HepG2 (cell line): ENCODE results near the gene CARHSP1. TPM values are rescaled to one million over a fixed set of nuclear protein-coding genes. Genes with fewer than 3 reads are reported as not detected.

Source experiments
- ARNT2 ChIP-seq: sonication (generic); formaldehyde crosslinking; IDR thresholded peaks from 2 replicates; pipeline ENCODE4 v1.8.0; 2022; ENCODE audit warnings: mild to moderate bottlenecking, low read depth, missing genetic modification reagents, moderate library complexity
- ETV5 ChIP-seq: IDR thresholded peaks from 2 replicates; pipeline ENCODE4 v1.6.1; 2018; ENCODE audit warnings: missing biosample characterization, missing genetic modification reagents, inconsistent platforms, borderline replicate concordance
- ETV6 ChIP-seq: sonication (generic); formaldehyde crosslinking; conservative IDR thresholded peaks from 2 replicates; pipeline ENCODE4 v1.4.0; 2020; ENCODE audit warnings: missing genetic modification reagents
- FLYWCH1 ChIP-seq: sonication (generic); formaldehyde crosslinking; IDR thresholded peaks from 2 replicates; pipeline ENCODE4 v1.8.1; 2023; ENCODE audit warnings: mild to moderate bottlenecking, missing genetic modification reagents
- FOXJ3 ChIP-seq: sonication (generic); formaldehyde crosslinking; IDR thresholded peaks from 2 replicates; pipeline ENCODE4 v1.4.0; 2020; ENCODE audit warnings: missing genetic modification reagents, mild to moderate bottlenecking, borderline replicate concordance
- HIVEP1 ChIP-seq: sonication (generic); formaldehyde crosslinking; IDR thresholded peaks from 2 replicates; pipeline ENCODE4 v1.4.0; 2020; ENCODE audit warnings: mild to moderate bottlenecking, missing genetic modification reagents
- IKZF5 ChIP-seq: IDR thresholded peaks from 2 replicates; pipeline ENCODE4 v1.6.1; 2018; ENCODE audit warnings: missing genetic modification reagents, mild to moderate bottlenecking, missing compliant biosample characterization
- MLLT10 ChIP-seq: sonication (generic); formaldehyde crosslinking; IDR thresholded peaks from 2 replicates; pipeline ENCODE4 v1.4.0; 2020; ENCODE audit warnings: missing genetic modification reagents
- ONECUT2 ChIP-seq: sonication (generic); formaldehyde crosslinking; IDR thresholded peaks from 2 replicates; pipeline ENCODE4 v1.4.0; 2020; ENCODE audit warnings: missing genetic modification reagents
- REPIN1 ChIP-seq: sonication (generic); formaldehyde crosslinking; IDR thresholded peaks from 2 replicates; pipeline ENCODE4 v1.8.0; 2022; ENCODE audit warnings: missing genetic modification reagents, low read depth, mild to moderate bottlenecking, borderline replicate concordance
- TIGD3 ChIP-seq: sonication (generic); formaldehyde crosslinking; IDR thresholded peaks from 2 replicates; pipeline ENCODE4 v1.5.1; 2020; ENCODE audit warnings: mild to moderate bottlenecking, missing genetic modification reagents, borderline replicate concordance
- U2AF1 ChIP-seq: fragments of 200-400 bp; formaldehyde crosslinking; optimal IDR thresholded peaks from 2 replicates; pipeline ENCODE3; 2017; ENCODE audit warnings: mild to moderate bottlenecking, low read depth, low read length
- ZBTB42 ChIP-seq: sonication (generic); formaldehyde crosslinking; IDR thresholded peaks from 2 replicates; pipeline ENCODE4 v1.5.0; 2020; ENCODE audit warnings: mild to moderate bottlenecking, missing genetic modification reagents
- ZBTB7B ChIP-seq: sonication (generic); formaldehyde crosslinking; IDR thresholded peaks from 2 replicates; pipeline ENCODE4 v1.4.0; 2020; ENCODE audit warnings: missing genetic modification reagents
- ZFP36 ChIP-seq: fragments of 150-350 bp; IDR thresholded peaks from 2 replicates; pipeline ENCODE4 v1.6.1; 2018; ENCODE audit warnings: borderline replicate concordance, low read length, low read depth; ENCODE audit not compliant: partially characterized antibody
- ZGPAT ChIP-seq: IDR thresholded peaks from 2 replicates; pipeline ENCODE4 v1.6.1; 2016; ENCODE audit warnings: mild to moderate bottlenecking
- ZMYM2 ChIP-seq: sonication (generic); formaldehyde crosslinking; IDR thresholded peaks from 2 replicates; pipeline ENCODE4 v1.8.0; 2022; ENCODE audit warnings: mild to moderate bottlenecking, missing genetic modification reagents
- ZNF136 ChIP-seq: sonication (generic); formaldehyde crosslinking; IDR thresholded peaks from 2 replicates; pipeline ENCODE4 v1.8.1; 2022; ENCODE audit warnings: low read depth, mild to moderate bottlenecking, moderate library complexity, missing genetic modification reagents
- ZNF326 ChIP-seq: sonication (generic); formaldehyde crosslinking; IDR thresholded peaks from 2 replicates; pipeline ENCODE4 v1.4.0; 2020; ENCODE audit warnings: missing genetic modification reagents, borderline replicate concordance
- ZNF431 ChIP-seq: sonication (generic); formaldehyde crosslinking; IDR thresholded peaks from 2 replicates; pipeline ENCODE4 v1.9.0; 2022; ENCODE audit warnings: missing genetic modification reagents, low read depth, mild to moderate bottlenecking, borderline replicate concordance
- ZSCAN21 ChIP-seq: sonication (generic); formaldehyde crosslinking; IDR thresholded peaks from 2 replicates; pipeline ENCODE4 v1.8.0; 2022; ENCODE audit warnings: mild to moderate bottlenecking, missing genetic modification reagents, moderate library complexity, borderline replicate concordance
- ZSCAN29 ChIP-seq: sonication (generic); formaldehyde crosslinking; conservative IDR thresholded peaks from 2 replicates; pipeline ENCODE4 v1.4.0; 2020; ENCODE audit warnings: mild to moderate bottlenecking, missing genetic modification reagents
- polyA plus RNA-seq, 8 experiments: library from polyadenylated mRNA; depleted of rRNA in 3 of 8; stranded (reverse) in 7 of 8; unstranded in 1 of 8; fragments of >200 nt; fragmentation: Illumina TruSeq in 4 of 8; extraction: Trizol in 4 of 8; gene quantifications; 2 replicates each; pipeline versions ENCODE4 v1.2.1 to v1.2.3, GENCODE V29; 2011 to 2016; ENCODE audit warnings: low read depth in 4 of 8, missing spikeins in 1 of 8, mixed read lengths in 1 of 8; ENCODE audit not compliant: insufficient read depth in 1 of 8
- total RNA-seq, 5 experiments: library from RNA; depleted of rRNA; stranded (reverse); fragments of >200 nt; fragmentation: Illumina TruSeq; extraction: Trizol; gene quantifications; 2 replicates each; pipeline ENCODE4 v1.2.3, GENCODE V29; 2016; ENCODE audit warnings: low read depth in 1 of 5
- TF ChIP-seq, protein P1 (sequence below): sonication (generic); formaldehyde crosslinking; IDR thresholded peaks from 2 replicates; pipeline ENCODE4 v1.4.0; 2020; ENCODE audit warnings: missing genetic modification reagents

CARHSP1 gene
- total and polyA plus RNA-seq, 2 of the 13 experiments (the other 11 are each of a cell fraction or from before 2014, with no cell fraction given) = 173 to 345 TPM

DNA sequence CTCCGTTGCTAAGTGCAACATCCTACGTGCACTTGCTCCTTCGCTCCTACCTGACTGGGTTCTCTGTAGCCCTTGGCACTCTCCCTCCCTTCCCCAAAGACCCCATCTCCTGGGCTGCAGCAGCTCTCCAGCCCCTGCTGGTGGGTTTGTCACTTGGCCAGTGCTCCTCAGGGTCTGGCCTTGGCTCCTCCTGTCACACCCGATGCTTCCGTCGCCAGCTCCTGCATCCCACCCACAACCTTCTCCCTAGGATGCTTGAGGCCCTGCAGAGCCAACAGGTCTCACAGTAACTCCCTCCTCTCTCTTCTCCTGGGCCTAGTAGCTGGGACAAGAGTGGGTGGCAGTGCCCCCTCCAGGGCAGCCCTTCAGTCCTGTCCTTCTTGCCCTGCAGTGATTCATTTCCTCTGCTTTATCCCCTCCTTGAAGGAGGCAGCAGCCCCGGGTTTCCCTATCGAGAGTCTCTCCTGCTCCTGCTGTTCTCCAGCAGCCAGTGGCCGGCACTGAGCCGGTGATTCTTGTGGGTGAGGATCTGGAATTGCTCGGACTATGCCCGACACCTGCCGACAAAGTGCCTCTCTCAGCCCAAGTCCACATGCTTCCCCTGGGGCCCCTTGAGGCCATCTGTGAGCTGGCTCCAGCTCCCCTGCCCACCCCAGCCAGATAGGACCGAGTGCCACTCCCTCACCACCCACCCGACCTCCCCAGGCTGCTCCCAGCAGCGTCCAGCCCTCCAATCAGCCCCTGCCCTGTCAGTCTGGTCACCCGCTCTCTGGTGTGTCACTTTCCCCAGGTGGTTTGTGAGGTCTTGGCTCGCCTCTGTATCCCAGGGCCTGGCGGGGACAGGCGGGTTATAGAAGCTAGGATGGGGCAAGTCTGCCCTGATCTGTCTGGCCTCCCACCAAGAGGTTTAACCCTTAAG is 17.1 kb upstream of the CARHSP1 start (continued):
- peak; percentile 55; the same call in 1 of the 2 replicates for TF ChIP-seq ZSCAN21 (CRISPR knock-in tag)
- 0 out of 2 replicates have a peak, but pooled peaks have one; percentile 14 for TF ChIP-seq ARNT2
- 0 out of 2 replicates have a peak, but pooled peaks have one; percentile 27 for TF ChIP-seq ETV6
- 0 out of 2 replicates have a peak, but pooled peaks have one; percentile 52 for TF ChIP-seq FLYWCH1 (CRISPR knock-in tag)
- 0 out of 2 replicates have a peak, but pooled peaks have one; percentile 48 for TF ChIP-seq ZNF326
- no peak for TF ChIP-seq ZBTB42 (CRISPR knock-in tag)
- TF ChIP-seq FOXJ3 (CRISPR knock-in tag) = no peak
- no peak for TF ChIP-seq ETV5 (CRISPR knock-in tag)
- TF ChIP-seq ZNF136 (CRISPR knock-in tag) = no peak
- no peak for TF ChIP-seq ZBTB7B
- no peak for TF ChIP-seq ONECUT2 (CRISPR knock-in tag)
- no peak; the same call in 1 of the 2 replicates for TF ChIP-seq IKZF5
- TF ChIP-seq REPIN1 (CRISPR knock-in tag) = 0 out of 2 replicates have a peak, but pooled peaks have one; percentile 39
- TF ChIP-seq ZMYM2 (CRISPR knock-in tag) = no peak
- peak; percentile 30; the same call in 1 of the 2 replicates for TF ChIP-seq ZGPAT (CRISPR knock-in tag)
- no peak for TF ChIP-seq HIVEP1 (CRISPR knock-in tag)
- TF ChIP-seq ZFP36 = no peak
- TF ChIP-seq, protein P1, sequence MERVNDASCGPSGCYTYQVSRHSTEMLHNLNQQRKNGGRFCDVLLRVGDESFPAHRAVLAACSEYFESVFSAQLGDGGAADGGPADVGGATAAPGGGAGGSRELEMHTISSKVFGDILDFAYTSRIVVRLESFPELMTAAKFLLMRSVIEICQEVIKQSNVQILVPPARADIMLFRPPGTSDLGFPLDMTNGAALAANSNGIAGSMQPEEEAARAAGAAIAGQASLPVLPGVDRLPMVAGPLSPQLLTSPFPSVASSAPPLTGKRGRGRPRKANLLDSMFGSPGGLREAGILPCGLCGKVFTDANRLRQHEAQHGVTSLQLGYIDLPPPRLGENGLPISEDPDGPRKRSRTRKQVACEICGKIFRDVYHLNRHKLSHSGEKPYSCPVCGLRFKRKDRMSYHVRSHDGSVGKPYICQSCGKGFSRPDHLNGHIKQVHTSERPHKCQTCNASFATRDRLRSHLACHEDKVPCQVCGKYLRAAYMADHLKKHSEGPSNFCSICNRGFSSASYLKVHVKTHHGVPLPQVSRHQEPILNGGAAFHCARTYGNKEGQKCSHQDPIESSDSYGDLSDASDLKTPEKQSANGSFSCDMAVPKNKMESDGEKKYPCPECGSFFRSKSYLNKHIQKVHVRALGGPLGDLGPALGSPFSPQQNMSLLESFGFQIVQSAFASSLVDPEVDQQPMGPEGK (CRISPR knock-in tag) = no peak
- TF ChIP-seq TIGD3 (CRISPR knock-in tag) = no peak
- no peak for TF ChIP-seq U2AF1
- TF ChIP-seq MLLT10 (CRISPR knock-in tag) = no peak
- no peak for TF ChIP-seq ZNF431 (CRISPR knock-in tag)
- no peak for TF ChIP-seq ZSCAN29 (CRISPR knock-in tag)
